KMS-11 (cell line): Measurements from ENCODE around the gene MAPK8IP3.

Experiments
- H2AFZ ChIP-seq: fragments of 200-600 bp; sonication (generic); 2 replicates; pipeline ENCODE4 v1.6.1; 2016; ENCODE audit warnings: antibody characterized with exemption, mixed run types, low read depth
- H3K27ac ChIP-seq: fragments of 200-600 bp; sonication (generic); 2 replicates; pipeline ENCODE4 v1.6.1; 2016; ENCODE audit warnings: mild to moderate bottlenecking, mixed run types
- H3K27me3 ChIP-seq: fragments of 200-600 bp; sonication (generic); 2 replicates; pipeline ENCODE4 v1.6.1; 2017; ENCODE audit warnings: mild to moderate bottlenecking, low read depth, mixed run types, moderate library complexity; ENCODE audit not compliant: insufficient read depth
- H3K36me3 ChIP-seq: fragments of 200-600 bp; sonication (generic); 2 replicates; pipeline ENCODE4 v1.6.1; 2017; ENCODE audit warnings: mild to moderate bottlenecking, mixed run types; ENCODE audit not compliant: insufficient read depth
- H3K4me1 ChIP-seq: fragments of 200-600 bp; sonication (generic); 2 replicates; pipeline ENCODE4 v1.6.1; 2016; ENCODE audit warnings: mild to moderate bottlenecking, low read depth, mixed run types; ENCODE audit not compliant: poor library complexity, severe bottlenecking
- H3K4me2 ChIP-seq: fragments of 200-600 bp; sonication (generic); 2 replicates; pipeline ENCODE4 v1.7.0; 2016; ENCODE audit warnings: mild to moderate bottlenecking, mixed run types
- H3K4me3 ChIP-seq: fragments of 200-600 bp; sonication (generic); IDR thresholded peaks from 2 replicates; pipeline ENCODE4 v1.6.1; 2017; ENCODE audit warnings: low read depth, low read length, mixed read lengths; ENCODE audit not compliant: insufficient read depth
- H3K79me2 ChIP-seq: fragments of 200-600 bp; sonication (generic); 2 replicates; pipeline ENCODE4 v1.6.1; 2016; ENCODE audit warnings: low read depth, mixed run types; ENCODE audit not compliant: insufficient read depth
- H3K9ac ChIP-seq: fragments of 200-600 bp; sonication (generic); 2 replicates; pipeline ENCODE4 v1.6.1; 2016; ENCODE audit warnings: mild to moderate bottlenecking, mixed run types
- H4K20me1 ChIP-seq: fragments of 200-600 bp; sonication (generic); 2 replicates; pipeline ENCODE4 v1.6.1; 2016; ENCODE audit warnings: mild to moderate bottlenecking, mixed run types; ENCODE audit not compliant: insufficient read depth
- CTCF ChIP-seq: fragments of 200-600 bp; sonication (generic); conservative IDR thresholded peaks from 2 replicates; pipeline ENCODE4 v1.6.1; 2017; ENCODE audit warnings: low read depth, mild to moderate bottlenecking, antibody characterized with exemption, low read length, moderate library complexity, mixed read lengths

Gene MAPK8IP3

GRCh38 chr16:1746693-1747195 lies 40.7 kb downstream of the MAPK8IP3 start:
- Histone ChIP-seq H3K9ac (no peak overlapping the region), H3K79me2 (no peaks in the 10 kb centered on the region), H2AFZ (no peak overlapping the region), H3K4me2 (no peak overlapping the region), H3K4me1 (no peaks in the 10 kb centered on the region), H3K27ac (no peak overlapping the region), H3K27me3 (no peaks in the 10 kb centered on the region), H3K36me3 (no peaks in the 10 kb centered on the region), H4K20me1 (no peaks in the 10 kb centered on the region), H3K4me3 (no peak overlapping the region)
- no peak for TF ChIP-seq CTCF

GRCh38 chr16:1747934-1748333 lies 41.9 kb downstream of the MAPK8IP3 start:
- no peak overlapping the region for H3K27ac ChIP-seq
- no peak overlapping the region for H2AFZ ChIP-seq
- no peak overlapping the region for H3K9ac ChIP-seq
- H3K79me2 ChIP-seq: no peaks in the 10 kb centered on the region
- no peaks in the 10 kb centered on the region for H3K36me3 ChIP-seq
- H3K4me1 ChIP-seq: no peaks in the 10 kb centered on the region
- H4K20me1 ChIP-seq: no peaks in the 10 kb centered on the region
- no peak overlapping the region for H3K4me3 ChIP-seq
- TF ChIP-seq CTCF: no peak
- H3K27me3 ChIP-seq: no peaks in the 10 kb centered on the region
- H3K4me2 ChIP-seq: no peak overlapping the region

GRCh38 chr16:1749152-1750117 lies 43.4 kb downstream of the MAPK8IP3 start:
- no peak overlapping the region for H2AFZ ChIP-seq
- H3K27ac ChIP-seq: no peak overlapping the region
- H3K4me3 ChIP-seq: no peak overlapping the region
- H3K4me1 ChIP-seq: no peaks in the 10 kb centered on the region
- no peak overlapping the region for H3K4me2 ChIP-seq
- H3K9ac ChIP-seq: no peak overlapping the region
- H3K36me3 ChIP-seq: no peaks in the 10 kb centered on the region
- no peaks in the 10 kb centered on the region for H3K79me2 ChIP-seq
- H3K27me3 ChIP-seq: no peaks in the 10 kb centered on the region
- no peaks in the 10 kb centered on the region for H4K20me1 ChIP-seq
- TF ChIP-seq CTCF: no peak

- Histone ChIP-seq H3K4me2 (no peak overlapping the region), H4K20me1 (no peaks in the 10 kb centered on the region)
These were observed 46.0 kb downstream of the MAPK8IP3 start for GRCh38 chr16:1751946-1752345.

More at GRCh38 chr16:1751946-1752345, 46.0 kb downstream of the MAPK8IP3 start:
- Histone ChIP-seq H3K27ac (no peak overlapping the region), H3K36me3 (no peaks in the 10 kb centered on the region), H3K4me1 (no peaks in the 10 kb centered on the region), H3K79me2 (no peaks in the 10 kb centered on the region), H3K27me3 (no peaks in the 10 kb centered on the region), H3K4me3 (no peak overlapping the region), H2AFZ (no peak overlapping the region), H3K9ac (no peak overlapping the region)
- TF ChIP-seq CTCF: no peak
